Tibial nerve (tissue), 4 donors: ENCODE results near the gene SYNM.

Source experiments
- CTCF ChIP-seq, 5 experiments: fragments of 200-600 bp in 3 of 5; fragments of 450-650 bp in 2 of 5; sonication (generic) in 3 of 5; IDR thresholded peaks; one replicate each; pipeline ENCODE4 v1.5.1; 2016 to 2019; ENCODE audit warnings: antibody characterized with exemption in 5 of 5, mild to moderate bottlenecking in 3 of 5, moderate library complexity in 2 of 5
- EP300 ChIP-seq, 2 donors: sonication (generic); formaldehyde crosslinking; IDR thresholded peaks; one replicate each; pipeline ENCODE4 v1.6.1; 2017; ENCODE audit warnings: antibody characterized with exemption in 2 of 2, mild to moderate bottlenecking in 1 of 2
- POLR2A ChIP-seq, 2 donors: fragments of 450-650 bp; IDR thresholded peaks; one replicate each; pipeline ENCODE4 v1.6.1; 2017; ENCODE audit warnings: antibody characterized with exemption in 2 of 2, mild to moderate bottlenecking in 2 of 2, moderate library complexity in 2 of 2

DNA sequence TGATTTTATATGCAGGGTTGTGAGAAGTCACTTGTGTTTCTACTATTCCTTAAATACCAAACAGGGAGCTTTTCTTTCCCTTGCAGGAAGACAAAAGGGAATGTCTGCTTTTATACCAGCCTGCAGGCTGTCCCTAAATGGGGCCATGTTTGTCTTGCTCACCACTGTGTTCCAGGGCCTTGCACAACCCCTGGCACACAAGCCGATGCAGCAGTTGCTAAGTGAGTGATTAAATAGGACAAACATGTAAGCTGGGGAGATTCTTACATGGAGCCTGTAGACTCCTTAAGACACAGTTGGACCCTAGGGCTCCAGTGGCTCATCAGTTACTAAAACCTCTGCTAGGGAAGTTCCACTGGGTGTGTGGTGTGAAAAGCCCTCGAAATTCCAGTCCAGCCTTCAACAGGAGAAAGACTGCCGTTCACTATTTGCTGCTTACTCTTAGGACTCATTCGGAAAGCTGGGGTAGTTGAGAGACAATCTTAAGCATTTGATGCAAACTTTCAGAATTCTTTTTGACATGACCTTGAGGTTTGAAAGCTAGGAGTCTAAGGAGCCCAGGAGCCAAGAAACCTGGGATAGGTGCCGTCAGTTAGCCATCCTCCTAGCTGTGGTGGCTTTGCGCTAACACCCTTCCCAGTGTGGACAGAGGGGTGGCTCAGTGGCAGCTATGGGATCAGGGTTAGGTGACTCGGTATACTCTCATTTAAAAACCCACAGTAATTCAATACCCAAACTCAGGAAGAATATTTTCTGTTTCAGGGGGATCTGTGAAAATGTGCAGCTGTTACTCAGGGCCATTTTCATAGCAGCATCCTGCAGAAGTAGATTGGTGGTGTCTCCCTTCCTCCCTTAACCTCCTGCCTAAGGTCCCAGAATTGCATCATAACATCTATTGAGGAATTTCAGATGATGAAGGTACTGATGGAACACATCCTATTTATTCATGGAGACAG, 39.1 kb downstream of the SYNM start:
- no peak for TF ChIP-seq CTCF (IDR thresholded peaks at IDR 0.05)
- no peak for TF ChIP-seq POLR2A (IDR thresholded peaks at IDR 0.05)
- TF ChIP-seq EP300 (IDR thresholded peaks at IDR 0.05) = peak in 1 of 2 donors; percentile 74
